Esophagus muscularis mucosa (tissue), 4 donors: ENCODE measurements around the gene IGFBP2. TPM values are rescaled to one million over a fixed set of nuclear protein-coding genes. Genes with fewer than 3 reads are reported as not detected.

Experiments
- DNase-seq: peaks from one replicate; pipeline ENCODE4 v3.0.0-alpha.2; 2017; ENCODE audit errors: extremely low spot score
- H3K27ac ChIP-seq, 4 donors: fragments of 200-600 bp; sonication (generic); replicated peaks in 1 of 4; 1 replicate in 3 of 4; 2 replicates in 1 of 4; pipeline ENCODE4 v1.5.1; 2016 to 2019; ENCODE audit warnings: mild to moderate bottlenecking in 1 of 4
- H3K27me3 ChIP-seq, 4 donors: fragments of 200-600 bp; sonication (generic); one replicate each; pipeline versions ENCODE4 v1.5.1 to v1.6.0; 2016 to 2019
- H3K36me3 ChIP-seq, 4 donors: fragments of 200-600 bp; sonication (generic); one replicate each; pipeline ENCODE4 v1.5.1; 2016 to 2019
- H3K4me1 ChIP-seq, 4 donors: fragments of 200-600 bp; sonication (generic); one replicate each; pipeline ENCODE4 v1.5.1; 2016 to 2019
- H3K4me3 ChIP-seq, 4 donors: fragments of 200-600 bp; sonication (generic); 1 replicate in 2 of 4; 2 replicates in 2 of 4; pipeline ENCODE4 v1.5.1; 2016 to 2019; ENCODE audit warnings: mild to moderate bottlenecking in 4 of 4, moderate library complexity in 1 of 4
- H3K9me3 ChIP-seq, 4 donors: fragments of 200-600 bp; sonication (generic); 1 replicate in 3 of 4; 2 replicates in 1 of 4; pipeline ENCODE4 v1.5.1; 2016 to 2019
- EP300 ChIP-seq: sonication (generic); formaldehyde crosslinking; IDR thresholded peaks from one replicate; pipeline ENCODE4 v1.6.1; 2017; ENCODE audit warnings: antibody characterized with exemption
- POLR2A ChIP-seq: fragments of 450-650 bp; IDR thresholded peaks from one replicate; pipeline ENCODE4 v1.6.1; 2017; ENCODE audit warnings: antibody characterized with exemption, moderate library complexity, mild to moderate bottlenecking, low read depth
- POLR2AphosphoS5 ChIP-seq, 2 donors: sonication (generic); formaldehyde crosslinking; IDR thresholded peaks; one replicate each; pipeline ENCODE4 v1.6.1; 2017; ENCODE audit warnings: antibody characterized with exemption in 2 of 2
- WGBS: methylation state at CpG from one replicate; pipeline ENCODE4 v1.1.5; 2018; 5-methylcytosine and 5-hydroxymethylcytosine counted together
- intact Hi-C: fragments of 100-400 bp; cut with DNase I; formaldehyde crosslinking; loops from one replicate; pipeline ENCODE4 v1.15.1; 2023
- total RNA-seq, 4 donors: library from RNA; depleted of rRNA; stranded (reverse); fragments of >200 nt; gene quantifications; one replicate each; pipeline versions ENCODE4 v1.1.0 to v1.2.1, GENCODE V29; 2016
- TF ChIP-seq, protein P1 (sequence below), 3 experiments: fragments of 200-600 bp in 2 of 3; fragments of 450-650 bp in 1 of 3; sonication (generic) in 2 of 3; IDR thresholded peaks; one replicate each; pipeline ENCODE4 v1.5.1; 2017 to 2019; ENCODE audit warnings: antibody characterized with exemption in 3 of 3, mild to moderate bottlenecking in 2 of 3, moderate library complexity in 1 of 3

The IGFBP2 gene
- total RNA-seq, 4 donors from 2014 or later: 188 to 446 (median 280) TPM

DNA sequence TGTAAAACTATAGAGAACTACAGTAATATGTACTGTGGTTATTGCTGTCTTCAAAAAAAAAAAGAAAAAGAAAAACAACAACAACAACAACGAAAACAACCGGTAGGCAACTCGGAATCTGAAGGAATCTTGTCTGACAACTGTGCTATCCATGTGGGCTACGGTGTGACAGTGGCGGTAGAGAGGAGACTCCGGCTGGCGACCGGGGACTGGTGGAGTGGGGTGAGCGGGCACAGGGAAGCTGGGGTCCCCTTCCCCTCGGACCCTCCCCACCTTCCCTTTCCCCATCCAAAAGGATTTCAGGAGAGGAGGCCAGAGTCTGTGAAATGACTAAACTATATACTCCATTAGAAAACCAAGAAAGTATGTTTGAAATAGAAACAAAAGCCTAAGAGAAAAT lies 39.2 kb downstream of the IGFBP2 start:
- intact Hi-C loops: no loop called here
- no peak for TF ChIP-seq POLR2A
- no peak for TF ChIP-seq POLR2AphosphoS5 (IDR thresholded peaks at IDR 0.05)
- TF ChIP-seq, protein P1, sequence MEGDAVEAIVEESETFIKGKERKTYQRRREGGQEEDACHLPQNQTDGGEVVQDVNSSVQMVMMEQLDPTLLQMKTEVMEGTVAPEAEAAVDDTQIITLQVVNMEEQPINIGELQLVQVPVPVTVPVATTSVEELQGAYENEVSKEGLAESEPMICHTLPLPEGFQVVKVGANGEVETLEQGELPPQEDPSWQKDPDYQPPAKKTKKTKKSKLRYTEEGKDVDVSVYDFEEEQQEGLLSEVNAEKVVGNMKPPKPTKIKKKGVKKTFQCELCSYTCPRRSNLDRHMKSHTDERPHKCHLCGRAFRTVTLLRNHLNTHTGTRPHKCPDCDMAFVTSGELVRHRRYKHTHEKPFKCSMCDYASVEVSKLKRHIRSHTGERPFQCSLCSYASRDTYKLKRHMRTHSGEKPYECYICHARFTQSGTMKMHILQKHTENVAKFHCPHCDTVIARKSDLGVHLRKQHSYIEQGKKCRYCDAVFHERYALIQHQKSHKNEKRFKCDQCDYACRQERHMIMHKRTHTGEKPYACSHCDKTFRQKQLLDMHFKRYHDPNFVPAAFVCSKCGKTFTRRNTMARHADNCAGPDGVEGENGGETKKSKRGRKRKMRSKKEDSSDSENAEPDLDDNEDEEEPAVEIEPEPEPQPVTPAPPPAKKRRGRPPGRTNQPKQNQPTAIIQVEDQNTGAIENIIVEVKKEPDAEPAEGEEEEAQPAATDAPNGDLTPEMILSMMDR (IDR thresholded peaks at IDR 0.05): no peak
- TF ChIP-seq EP300: no peak
- Histone ChIP-seq H3K36me3 (peaks cover 5 to 43% (median 29%) of the 10 kb centered on the region in 4 donors), H3K27me3 (no peaks in the 10 kb centered on the region), H3K9me3 (no peaks in the 10 kb centered on the region), H3K27ac (peak overlapping the region in 2 of 4 donors; percentile 19 to 54), H3K4me1 (no peaks in the 10 kb centered on the region), H3K4me3 (no peak overlapping the region)
- 77% methylated on average over 10 of the region's 10 CpGs for WGBS
- no peak for DNase-seq

GRCh38 chr2:216673021-216673420 lies 39.8 kb downstream of the IGFBP2 start:
- DNase-seq: no peak
- Histone ChIP-seq H3K4me1 (no peaks in the 10 kb centered on the region), H3K9me3 (no peaks in the 10 kb centered on the region), H3K4me3 (no peak overlapping the region), H3K27ac (peak overlapping the region; percentile 19 to 54 (median 23)), H3K36me3 (peaks cover 10 to 48% (median 34%) of the 10 kb centered on the region in 4 donors), H3K27me3 (no peaks in the 10 kb centered on the region)
- TF ChIP-seq POLR2AphosphoS5 (IDR thresholded peaks at IDR 0.05) (no peak), EP300 (no peak), POLR2A (no peak)
- TF ChIP-seq, protein P1 (IDR thresholded peaks at IDR 0.05): no peak
- intact Hi-C loops: no loop called here
- 85% methylated on average over 7 of the region's 10 CpGs for WGBS

DNA sequence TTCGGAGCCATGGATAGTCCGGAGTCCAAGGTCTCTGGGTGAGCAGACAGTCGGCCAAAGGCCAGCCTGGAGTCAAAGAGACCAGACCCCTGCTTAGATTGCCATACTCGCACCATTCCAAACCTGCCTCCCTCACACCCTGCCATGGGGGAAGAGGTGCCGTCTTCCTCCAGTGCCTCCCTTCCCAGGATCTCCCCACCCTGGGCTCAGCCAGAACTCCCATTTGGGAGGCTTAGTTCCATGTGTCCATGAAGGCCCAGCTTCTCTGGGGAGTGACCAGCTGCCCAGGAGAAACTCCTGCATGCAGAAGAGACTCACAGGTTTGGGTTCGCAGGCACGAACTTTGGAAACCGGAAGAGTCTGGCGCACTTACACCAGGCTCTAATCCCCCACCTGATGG lies 40.4 kb downstream of the IGFBP2 start:
- no peak for DNase-seq
- intact Hi-C loops: no loop called here
- Histone ChIP-seq H3K36me3 (peaks cover 15 to 54% (median 40%) of the 10 kb centered on the region in 4 donors), H3K27ac (peak overlapping the region in 3 of 4 donors; percentile 19 to 54 (median 27)), H3K4me1 (peaks cover 0 to 3% (median 0%) of the 10 kb centered on the region in 4 donors), H3K9me3 (no peaks in the 10 kb centered on the region), H3K4me3 (no peak overlapping the region), H3K27me3 (no peaks in the 10 kb centered on the region)
- TF ChIP-seq, protein P1 (IDR thresholded peaks at IDR 0.05): no peak
- TF ChIP-seq EP300 (no peak), POLR2AphosphoS5 (IDR thresholded peaks at IDR 0.05) (no peak), POLR2A (no peak)
- WGBS: 86% methylated on average over 9 of the region's 9 CpGs

- Histone ChIP-seq H3K4me3 (no peak overlapping the region), H3K27ac (no peak overlapping the region), H3K9me3 (no peaks in the 10 kb centered on the region), H3K4me1 (peaks cover 2 to 10% (median 6%) of the 10 kb centered on the region in 4 donors), H3K27me3 (no peaks in the 10 kb centered on the region), H3K36me3 (peaks cover 16 to 62% (median 46%) of the 10 kb centered on the region in 4 donors)
- TF ChIP-seq, protein P1 (IDR thresholded peaks at IDR 0.05): no peak
- TF ChIP-seq POLR2AphosphoS5 (IDR thresholded peaks at IDR 0.05) (no peak), EP300 (no peak), POLR2A (no peak)
- 81% methylated on average over 9 of the region's 9 CpGs for WGBS
- intact Hi-C loops: no loop called here
- no peak for DNase-seq
Observed at GRCh38 chr2:216674376-216674775, 41.2 kb downstream of the IGFBP2 start.

GRCh38 chr2:216676630-216677029 lies 43.4 kb downstream of the IGFBP2 start:
- no peak for DNase-seq
- H3K36me3 ChIP-seq: peaks cover 16 to 68% (median 47%) of the 10 kb centered on the region in 4 donors
- no peak for TF ChIP-seq EP300
- H3K27me3 ChIP-seq: no peaks in the 10 kb centered on the region
- H3K9me3 ChIP-seq: no peaks in the 10 kb centered on the region
- intact Hi-C loops: no loop called here
- 78% methylated on average over 17 of the region's 17 CpGs for WGBS
- no peak overlapping the region for H3K4me3 ChIP-seq
- H3K27ac ChIP-seq: peak overlapping the region in 1 of 4 donors; percentile 33
- H3K4me1 ChIP-seq: peaks cover 23 to 33% (median 29%) of the 10 kb centered on the region in 4 donors
